NCI-H460 (cell line): ENCODE data around the gene YARS1. TPM values are rescaled to one million over a fixed set of nuclear protein-coding genes. Genes with fewer than 3 reads are reported as not detected.

Experiments
- DNase-seq: peaks from one replicate; pipeline ENCODE4 v3.0.0-alpha.2; 2016; ENCODE audit warnings: low read depth; ENCODE audit errors: extremely low read depth
- total RNA-seq: library from RNA; depleted of rRNA; stranded (reverse); fragments of >200 nt; shearing (Covaris generic); gene quantifications from 2 replicates; pipeline ENCODE4 v1.2.3, GENCODE V29; 2014

Gene YARS1
- total RNA-seq, 1 experiment from 2014 or later = 184 TPM

DNA sequence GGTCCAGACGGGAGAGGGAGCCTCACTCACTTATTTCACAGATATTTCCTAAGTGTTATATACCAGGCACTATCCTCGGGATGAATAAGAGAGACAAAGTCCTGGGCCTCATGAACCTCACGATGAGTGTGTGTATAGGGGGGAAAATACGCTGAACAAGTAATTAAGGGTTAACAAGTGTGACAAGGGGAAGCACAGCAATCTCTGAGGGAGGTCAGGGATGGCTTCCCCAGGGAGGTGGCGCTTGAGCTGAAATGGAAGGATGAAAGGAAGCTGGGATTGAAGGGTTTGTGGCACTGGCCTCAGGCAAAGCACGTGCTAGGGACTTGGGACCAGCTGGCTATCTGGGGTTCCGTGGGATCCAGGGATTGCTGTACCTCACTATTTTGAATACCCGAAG, 68.2 kb downstream of the YARS1 start:
- DNase-seq = no peak

GRCh38 chr1:32748348-32748747, 68.8 kb downstream of the YARS1 start:
- DNase-seq = no peak

- no peak for DNase-seq
These were observed 71.0 kb downstream of the YARS1 start for GRCh38 chr1:32746130-32746529.

DNA sequence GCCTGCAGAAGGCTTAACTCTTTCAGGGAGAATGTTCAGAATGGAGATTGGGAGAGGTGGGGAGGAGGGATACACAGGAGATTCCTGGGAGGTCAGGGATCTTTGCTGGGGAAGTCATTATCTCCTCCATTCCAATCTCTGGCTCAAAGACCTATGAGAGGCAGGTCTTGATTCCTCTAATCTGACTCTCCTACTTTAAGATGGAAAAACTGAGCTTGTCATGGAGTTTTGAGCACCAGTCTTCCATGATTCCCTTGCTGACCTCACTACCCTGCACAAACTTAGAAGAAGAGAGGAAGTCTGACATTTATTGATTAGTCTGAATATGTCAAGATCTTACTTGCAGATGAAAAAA, 73.1 kb downstream of the YARS1 start:
- no peak for DNase-seq

GRCh38 chr1:32743380-32744070, 73.6 kb downstream of the YARS1 start:
- DNase-seq = no peak

- no peak for DNase-seq
These were observed 74.2 kb downstream of the YARS1 start for GRCh38 chr1:32742956-32743355.

DNA sequence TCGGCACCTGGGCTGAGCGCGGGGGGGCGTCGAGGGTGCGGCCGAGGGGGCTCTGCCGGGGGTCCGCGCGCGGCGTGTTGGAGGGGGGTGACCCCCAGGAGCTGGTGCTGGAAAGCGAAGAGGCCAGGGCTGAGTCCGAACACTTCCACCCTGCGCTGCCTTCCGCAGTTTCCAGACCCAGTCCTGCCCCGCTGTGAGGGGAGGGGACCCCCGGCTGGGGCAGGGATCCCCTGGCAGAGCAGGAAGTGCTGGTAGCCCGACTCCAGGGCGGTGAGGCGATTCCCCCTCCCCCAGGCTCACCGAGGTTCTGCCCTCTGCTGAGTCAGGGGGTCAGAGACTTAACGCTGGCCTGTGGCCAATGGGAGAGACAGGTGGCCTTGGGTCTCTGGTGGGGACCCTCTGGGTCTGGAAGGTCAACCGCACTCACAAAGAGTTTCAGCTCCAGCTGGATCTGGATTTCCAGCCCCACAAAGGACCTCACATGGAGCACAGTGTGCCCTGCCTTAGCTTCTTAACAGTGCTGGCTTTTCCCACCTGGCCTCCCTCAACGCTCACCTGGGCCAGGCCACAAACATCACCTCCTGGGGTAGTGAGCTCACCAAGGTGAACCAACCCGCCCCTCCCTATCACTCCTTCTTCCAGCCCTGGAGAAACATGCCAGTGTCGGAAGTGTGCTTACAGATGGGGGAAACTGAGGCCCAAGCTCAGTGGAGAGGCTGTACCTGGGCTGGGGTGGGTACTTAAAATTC, 74.8 kb downstream of the YARS1 start:
- no peak for DNase-seq

DNA sequence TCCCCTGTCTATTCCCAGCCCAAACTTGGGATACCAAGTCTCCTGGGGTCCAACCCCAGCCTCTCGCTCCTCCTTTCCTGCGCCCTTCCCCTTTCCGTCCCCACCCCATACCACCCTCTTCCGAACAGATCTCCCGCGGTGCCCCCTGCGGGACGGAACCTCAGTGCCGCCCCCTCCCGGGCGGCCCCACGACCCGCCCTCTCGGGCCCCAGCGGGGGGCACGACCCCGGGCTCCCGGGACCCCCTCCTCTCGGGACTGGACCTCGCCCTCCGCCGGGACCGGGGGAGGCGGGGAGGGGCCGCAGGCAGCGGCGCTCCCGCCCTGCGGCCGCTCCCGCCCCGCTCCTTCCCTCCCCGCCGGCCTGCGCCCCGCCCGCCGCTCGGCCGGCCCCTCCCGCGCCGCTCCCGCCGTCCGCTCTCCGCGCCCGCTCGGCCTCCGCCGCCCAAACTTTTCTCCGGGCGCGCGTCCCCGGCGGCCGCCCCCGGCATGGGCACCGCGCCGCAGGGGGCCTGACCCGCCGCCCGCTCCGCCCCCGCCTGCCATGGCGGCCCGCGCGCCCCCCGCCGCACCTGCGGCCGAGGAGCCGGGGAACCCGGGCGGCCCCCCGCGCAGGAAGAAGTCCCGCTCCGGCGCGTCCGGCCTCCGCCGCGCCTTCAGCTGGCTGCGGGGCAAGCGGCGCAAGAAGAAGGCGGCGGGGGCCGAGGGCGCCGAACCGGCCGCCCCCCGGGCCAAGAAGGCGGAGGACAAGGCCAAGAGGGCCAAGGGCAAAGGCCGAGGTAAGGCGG, 75.6 kb downstream of the YARS1 start:
- DNase-seq = no peak

DNA sequence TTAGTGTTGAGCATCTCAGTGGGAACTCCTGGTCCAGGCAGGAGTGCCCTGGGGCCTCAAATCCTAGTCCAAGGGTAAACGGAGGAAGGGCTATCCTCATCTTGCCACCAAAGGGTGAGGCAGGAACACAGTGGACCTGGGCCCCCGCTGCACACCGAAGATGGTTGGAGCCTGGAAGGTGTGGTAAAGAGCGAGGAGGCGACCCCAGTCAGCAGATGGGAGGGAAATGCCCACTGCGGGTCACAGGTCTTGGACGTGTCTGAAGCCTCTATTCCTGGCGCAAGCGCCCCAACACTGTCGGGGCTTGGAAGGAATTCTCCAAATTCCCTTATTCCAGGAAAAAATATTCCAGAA, 76.1 kb downstream of the YARS1 start:
- no peak for DNase-seq

DNA sequence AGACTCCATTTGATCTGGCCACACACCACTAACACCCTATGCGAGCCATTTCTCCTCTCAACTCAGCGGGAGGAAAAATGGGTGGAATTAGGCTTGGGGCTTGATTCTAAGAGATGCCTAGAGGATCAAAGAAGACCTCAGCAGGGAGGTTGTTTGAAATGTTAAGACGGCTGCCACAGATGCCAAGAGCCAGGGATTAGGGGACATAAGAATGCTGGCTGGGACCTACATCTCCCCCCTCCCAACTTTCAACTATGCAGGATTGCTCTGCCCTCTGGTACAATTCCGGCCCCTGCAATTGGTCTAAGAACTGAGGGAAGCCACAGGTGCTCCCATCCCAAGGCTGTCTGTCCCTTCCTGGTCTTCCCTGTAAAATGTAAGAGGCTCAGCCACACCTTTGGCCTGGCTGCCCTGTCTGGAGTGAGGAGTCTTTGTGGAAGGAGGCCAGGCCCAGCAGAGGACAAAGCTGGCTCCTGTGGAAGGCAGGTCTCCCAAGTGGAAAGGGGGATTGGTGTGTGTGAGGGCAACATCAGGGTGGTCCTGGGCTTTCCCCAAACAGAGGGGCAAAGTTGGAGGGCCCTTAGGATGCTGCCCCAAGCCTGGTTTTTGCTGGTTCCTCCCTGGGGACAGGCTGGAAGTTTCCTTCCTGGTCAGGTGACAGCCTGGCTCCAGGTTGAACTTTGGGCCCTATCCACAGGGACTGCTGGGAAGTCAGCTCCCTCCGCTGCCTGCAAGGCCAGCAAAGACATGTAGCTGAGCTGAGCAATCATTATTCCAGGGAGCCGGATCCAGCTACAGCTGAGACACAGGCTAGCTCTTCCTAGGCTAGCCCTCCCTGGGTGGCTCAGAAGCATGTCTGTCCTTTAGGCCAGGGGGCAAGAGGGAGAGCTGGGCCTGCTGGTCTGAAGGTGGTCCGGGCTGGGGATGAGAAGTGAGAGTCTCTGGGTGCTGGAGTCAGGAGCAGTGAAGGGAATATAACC, 80.1 kb downstream of the YARS1 start:
- no peak for DNase-seq

GRCh38 chr1:32733582-32734321, 83.4 kb downstream of the YARS1 start:
- no peak for DNase-seq

- no peak for DNase-seq
These were observed 87.7 kb downstream of the YARS1 start for GRCh38 chr1:32729254-32730046.

- no peak for DNase-seq
These were observed 88.6 kb downstream of the YARS1 start for GRCh38 chr1:32728413-32729077.

DNA sequence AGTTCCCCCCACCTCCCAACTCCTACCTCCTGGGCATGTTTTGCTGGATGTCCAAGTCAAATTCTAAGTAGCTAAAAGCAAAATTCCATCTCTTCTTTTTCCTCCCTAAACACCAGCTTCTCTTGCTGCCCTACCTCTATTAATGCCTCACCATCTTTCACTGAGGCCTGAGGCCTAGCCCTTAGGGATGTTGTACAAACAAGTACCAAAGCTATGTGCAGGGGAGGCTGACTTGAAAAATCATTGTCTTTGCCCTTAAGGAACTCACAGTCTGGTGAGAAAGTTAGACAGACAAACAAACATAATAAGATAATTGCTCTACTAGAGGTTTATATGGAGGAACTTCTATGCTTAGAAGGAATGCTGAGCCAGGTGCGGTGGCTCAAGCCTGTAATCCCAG, 89.3 kb downstream of the YARS1 start:
- DNase-seq = no peak

DNA sequence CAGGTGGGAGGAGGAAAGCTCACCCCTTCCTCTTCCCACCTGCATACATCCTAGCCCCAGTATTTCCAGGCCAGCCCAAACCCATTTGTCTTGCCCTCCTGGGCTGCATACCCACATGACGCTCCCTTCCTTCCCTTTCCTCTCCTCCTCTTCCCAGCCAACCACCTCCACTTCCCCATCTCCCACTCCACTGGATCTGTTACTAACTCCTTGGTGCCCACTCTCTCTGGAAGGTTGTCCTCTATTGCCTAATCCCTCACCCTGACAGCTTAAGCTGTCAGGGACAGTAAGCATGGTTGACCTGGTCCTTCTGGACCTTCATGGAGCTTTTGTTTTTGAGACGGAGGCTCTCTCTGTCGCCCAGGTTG, 91.6 kb downstream of the YARS1 start:
- DNase-seq = no peak
